Esophagus mucosa (tissue), 1 donor: ENCODE measurements around the gene CEBPZ. TPM values are rescaled to one million over a fixed set of nuclear protein-coding genes. Genes with fewer than 3 reads are reported as not detected.
"Not testable (repeated sequence)": the region's sequence is repeated elsewhere in the genome, so short reads cannot be mapped to it uniquely, and the experiment has no call there.

ENCODE experiments used
- ATAC-seq: fragments of 200-7000 bp; cut with Tn5 transposase; one replicate; pipeline ENCODE4 v1.9.1; 2020
- total RNA-seq: library from RNA; stranded (reverse); gene quantifications from one replicate; pipeline ENCODE4 v1.2.4, GENCODE V29; 2023
- donor health status: DM: yes; HTN: yes; CAD: no.

CEBPZ gene, protein sequence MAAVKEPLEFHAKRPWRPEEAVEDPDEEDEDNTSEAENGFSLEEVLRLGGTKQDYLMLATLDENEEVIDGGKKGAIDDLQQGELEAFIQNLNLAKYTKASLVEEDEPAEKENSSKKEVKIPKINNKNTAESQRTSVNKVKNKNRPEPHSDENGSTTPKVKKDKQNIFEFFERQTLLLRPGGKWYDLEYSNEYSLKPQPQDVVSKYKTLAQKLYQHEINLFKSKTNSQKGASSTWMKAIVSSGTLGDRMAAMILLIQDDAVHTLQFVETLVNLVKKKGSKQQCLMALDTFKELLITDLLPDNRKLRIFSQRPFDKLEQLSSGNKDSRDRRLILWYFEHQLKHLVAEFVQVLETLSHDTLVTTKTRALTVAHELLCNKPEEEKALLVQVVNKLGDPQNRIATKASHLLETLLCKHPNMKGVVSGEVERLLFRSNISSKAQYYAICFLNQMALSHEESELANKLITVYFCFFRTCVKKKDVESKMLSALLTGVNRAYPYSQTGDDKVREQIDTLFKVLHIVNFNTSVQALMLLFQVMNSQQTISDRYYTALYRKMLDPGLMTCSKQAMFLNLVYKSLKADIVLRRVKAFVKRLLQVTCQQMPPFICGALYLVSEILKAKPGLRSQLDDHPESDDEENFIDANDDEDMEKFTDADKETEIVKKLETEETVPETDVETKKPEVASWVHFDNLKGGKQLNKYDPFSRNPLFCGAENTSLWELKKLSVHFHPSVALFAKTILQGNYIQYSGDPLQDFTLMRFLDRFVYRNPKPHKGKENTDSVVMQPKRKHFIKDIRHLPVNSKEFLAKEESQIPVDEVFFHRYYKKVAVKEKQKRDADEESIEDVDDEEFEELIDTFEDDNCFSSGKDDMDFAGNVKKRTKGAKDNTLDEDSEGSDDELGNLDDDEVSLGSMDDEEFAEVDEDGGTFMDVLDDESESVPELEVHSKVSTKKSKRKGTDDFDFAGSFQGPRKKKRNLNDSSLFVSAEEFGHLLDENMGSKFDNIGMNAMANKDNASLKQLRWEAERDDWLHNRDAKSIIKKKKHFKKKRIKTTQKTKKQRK
- total RNA-seq = 30.8 TPM

DNA sequence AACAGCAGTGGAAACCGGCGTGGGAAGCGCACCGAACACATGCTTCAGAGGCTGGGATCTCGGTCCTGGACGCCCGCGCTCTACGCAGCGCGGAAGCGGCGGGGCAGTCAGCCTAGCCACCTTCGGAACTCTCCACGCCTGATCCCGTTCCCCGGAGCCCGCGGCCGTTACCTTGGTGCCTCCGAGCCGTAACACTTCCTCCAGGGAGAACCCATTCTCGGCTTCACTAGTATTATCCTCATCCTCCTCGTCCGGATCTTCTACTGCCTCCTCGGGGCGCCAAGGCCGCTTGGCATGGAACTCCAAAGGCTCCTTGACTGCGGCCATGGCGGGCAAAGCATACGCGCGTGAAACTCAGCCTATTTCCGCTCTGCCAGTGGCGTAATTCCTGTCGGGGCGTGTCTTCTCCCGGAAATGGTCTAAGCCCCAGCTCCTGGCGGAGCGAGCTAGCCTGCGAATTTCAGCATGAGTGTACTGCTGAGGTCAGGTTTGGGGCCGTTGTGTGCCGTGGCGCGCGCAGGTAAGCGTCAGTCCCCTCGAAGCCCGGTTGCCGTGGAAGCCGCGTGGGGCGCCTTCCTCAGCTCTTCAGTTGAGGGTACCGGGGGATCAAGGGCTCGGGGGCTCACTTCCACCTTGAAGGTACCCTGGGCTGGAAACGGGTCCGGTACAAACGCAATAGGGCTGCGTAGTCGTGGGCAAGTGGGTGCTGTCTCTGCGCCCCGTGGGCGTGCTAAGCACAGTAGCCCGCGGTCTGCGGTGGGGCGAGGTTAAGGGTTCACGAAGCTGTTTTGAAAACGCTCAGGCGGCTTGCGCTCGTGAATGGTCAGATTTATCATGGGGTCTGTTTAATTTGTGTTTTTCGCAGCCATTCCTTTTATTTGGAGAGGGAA lies at the start of gene CEBPZ, which contains the start of gene NDUFAF7:
TSS of gene CEBPZ (minus strand) at position 356 of the 890 bp plus-strand sequence. CDS start at position 327, 29 bp downstream.
TSS of gene NDUFAF7 (plus strand) at position 418 of the 890 bp plus-strand sequence. CDS start at position 466, 48 bp downstream.
- ATAC-seq = peak; percentile 97

GRCh38 chr2:37276291-37276690 lies 44.9 kb upstream of the CEBPZ start:
- no peak for ATAC-seq

DNA sequence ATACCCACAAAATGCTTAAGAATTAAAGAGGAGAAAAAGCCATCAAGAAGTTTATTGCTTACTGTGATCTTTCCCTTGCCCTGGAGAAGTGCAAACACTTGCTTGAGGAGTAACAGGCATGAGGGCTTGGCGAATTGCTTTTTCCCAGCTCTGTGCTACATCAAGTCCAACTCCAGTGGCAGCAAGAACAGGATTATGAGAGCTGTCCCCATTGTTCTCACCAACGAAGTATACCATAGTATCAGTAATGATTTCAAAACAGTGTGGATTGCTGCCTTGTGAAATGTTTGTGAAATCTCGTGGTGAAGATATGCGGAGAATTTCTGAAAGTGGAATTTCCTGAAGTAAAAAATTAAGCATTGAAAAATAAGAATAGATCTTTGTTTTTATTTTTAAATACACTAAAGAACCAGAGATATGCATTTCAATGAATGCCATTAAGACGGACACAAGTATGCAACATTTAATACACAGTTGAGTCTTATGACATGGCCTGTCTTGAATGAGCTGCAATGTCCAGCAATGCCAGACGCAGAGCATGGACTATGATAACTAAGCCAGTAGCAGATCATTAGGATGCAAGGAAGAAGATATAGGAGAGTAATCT lies 43.1 kb upstream of the CEBPZ start:
- ATAC-seq = no peak

DNA sequence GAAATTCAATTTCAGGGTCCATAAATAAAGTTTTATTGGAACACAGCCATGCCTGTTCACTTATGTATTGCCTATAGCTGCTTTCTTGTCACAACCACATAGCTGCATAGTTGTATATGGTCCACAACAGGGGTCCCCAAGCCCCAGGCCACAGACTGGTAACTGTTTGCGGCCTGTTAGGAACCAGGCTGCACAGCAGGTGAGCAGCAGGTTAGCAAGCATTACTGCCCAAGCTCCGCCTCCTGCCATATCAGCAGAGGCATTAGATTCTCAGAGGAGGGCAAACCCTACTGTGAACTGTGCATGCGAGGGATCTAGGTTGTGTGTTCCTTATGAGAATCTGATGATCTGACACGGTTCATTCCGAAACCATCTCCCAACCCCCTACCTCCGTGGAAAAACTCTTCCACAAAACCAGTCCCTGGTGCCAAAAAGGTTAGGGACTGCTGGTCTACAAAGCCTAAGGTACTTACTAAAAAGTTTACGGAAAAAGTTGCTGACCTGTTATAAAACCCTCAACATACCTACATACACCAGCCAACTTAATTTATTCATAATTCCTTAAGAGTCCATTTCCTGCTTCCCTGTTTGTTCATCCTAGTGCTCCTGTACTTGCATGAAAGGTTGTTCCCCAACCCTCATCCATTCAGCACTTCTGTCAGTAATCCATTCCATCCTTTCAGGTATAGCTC lies 40.1 kb upstream of the CEBPZ start:
- ATAC-seq = no peak

DNA sequence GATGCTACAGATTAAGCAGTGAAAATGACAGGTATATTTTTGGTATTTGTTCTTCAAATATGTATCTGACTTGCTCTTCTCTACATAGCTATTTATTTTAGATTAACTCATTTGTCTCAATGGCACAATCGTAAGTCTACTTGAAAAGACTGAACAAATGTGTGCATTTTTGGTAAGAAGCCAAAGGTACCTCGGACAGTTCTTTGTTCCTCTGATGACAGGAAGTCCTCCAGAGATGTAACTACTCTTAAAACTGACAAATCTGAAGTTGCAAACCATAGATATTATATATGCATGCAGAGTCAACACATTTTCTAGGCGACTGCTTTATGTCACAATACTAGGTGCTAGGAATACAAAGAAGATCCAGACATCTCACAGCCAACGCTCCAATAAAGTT lies 36.7 kb upstream of the CEBPZ start:
- ATAC-seq = no peak

DNA sequence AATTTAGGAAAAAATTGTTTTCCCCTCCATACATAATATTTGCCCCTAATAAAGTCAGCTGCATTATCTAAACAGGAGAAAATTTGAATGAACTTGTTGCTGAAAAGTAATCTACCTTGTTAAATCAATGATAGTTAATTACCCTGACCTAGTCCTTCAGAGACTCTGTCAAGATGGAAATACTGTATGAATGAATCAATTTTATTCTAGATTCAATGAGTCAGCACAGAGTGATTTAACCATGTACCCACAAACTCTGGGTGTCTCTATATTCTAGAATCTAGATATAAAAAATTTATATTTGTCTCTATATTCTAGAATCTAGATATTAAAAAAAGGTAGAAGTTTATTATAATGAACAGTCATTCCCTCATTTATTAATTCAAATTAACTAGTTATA lies 36.3 kb upstream of the CEBPZ start:
- ATAC-seq = no peak

- no peak for ATAC-seq
Observed at GRCh38 chr2:37263839-37264238, 32.4 kb upstream of the CEBPZ start.

GRCh38 chr2:37262522-37262921 lies 31.1 kb upstream of the CEBPZ start:
- no peak for ATAC-seq

DNA sequence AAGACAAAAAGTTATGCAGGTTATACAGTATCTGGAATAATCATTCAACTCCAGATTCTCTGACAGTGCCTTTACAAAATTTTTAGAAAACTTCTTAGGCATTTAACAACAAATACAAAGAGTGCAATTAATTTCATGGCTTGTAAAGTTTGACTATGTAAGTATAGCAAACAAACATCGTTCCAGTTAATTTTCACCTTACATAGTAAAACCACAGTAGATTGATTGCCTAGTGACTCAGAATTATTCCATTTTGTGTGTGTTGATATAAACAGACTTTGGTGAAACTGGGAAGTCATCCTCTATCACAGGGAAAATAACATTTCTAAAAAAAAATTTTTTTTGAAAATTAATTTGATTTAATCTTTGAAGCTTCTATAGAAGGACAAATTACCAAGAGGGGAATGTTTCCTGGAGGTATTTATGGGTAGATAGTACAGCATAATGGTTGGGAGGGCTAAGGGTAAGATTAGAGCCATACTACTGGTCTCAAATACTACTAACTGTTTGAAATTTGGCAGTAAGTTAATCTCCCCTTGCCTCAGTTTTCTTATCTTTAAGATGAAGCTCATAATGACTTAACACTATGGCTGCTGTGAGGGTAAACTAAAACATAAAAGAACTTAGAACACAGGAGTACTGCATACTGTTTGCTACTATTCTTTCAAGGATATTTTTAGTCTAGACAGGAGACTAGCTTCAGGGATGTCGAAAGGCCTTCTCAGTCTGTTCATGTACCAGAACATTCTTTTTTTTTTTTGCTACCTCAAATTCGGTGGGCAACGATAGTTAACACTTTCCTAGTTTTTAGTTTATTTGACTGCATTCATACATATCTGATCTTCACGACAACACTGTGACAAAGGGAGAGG lies 19.7 kb upstream of the CEBPZ start:
- no peak for ATAC-seq

GRCh38 chr2:37246205-37246604 lies 14.8 kb upstream of the CEBPZ start:
- no peak for ATAC-seq

- ATAC-seq = no peak
Observed at GRCh38 chr2:37244755-37245154, 13.4 kb upstream of the CEBPZ start.

- ATAC-seq = no peak
Observed at GRCh38 chr2:37244017-37244416, 12.6 kb upstream of the CEBPZ start.

DNA sequence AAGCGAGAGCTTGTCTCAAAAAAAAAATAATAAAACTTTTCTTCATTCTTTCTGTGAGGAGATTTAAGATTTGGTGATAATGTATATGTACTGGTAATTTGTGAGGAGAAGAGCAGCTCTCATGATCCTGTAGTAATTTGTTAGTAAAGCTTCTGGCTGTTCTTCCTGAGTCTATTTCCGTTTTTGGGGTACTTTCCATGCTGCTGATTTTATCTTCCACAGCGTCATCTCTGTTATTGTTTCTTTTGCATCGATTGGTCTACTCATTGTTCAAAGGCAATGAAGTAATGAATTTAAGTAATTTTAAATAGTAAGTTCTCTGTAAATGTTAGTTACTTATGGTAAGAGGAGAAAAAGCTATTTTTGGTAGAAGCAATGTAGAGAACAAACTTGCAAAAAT lies 12.0 kb upstream of the CEBPZ start:
- ATAC-seq = no peak

DNA sequence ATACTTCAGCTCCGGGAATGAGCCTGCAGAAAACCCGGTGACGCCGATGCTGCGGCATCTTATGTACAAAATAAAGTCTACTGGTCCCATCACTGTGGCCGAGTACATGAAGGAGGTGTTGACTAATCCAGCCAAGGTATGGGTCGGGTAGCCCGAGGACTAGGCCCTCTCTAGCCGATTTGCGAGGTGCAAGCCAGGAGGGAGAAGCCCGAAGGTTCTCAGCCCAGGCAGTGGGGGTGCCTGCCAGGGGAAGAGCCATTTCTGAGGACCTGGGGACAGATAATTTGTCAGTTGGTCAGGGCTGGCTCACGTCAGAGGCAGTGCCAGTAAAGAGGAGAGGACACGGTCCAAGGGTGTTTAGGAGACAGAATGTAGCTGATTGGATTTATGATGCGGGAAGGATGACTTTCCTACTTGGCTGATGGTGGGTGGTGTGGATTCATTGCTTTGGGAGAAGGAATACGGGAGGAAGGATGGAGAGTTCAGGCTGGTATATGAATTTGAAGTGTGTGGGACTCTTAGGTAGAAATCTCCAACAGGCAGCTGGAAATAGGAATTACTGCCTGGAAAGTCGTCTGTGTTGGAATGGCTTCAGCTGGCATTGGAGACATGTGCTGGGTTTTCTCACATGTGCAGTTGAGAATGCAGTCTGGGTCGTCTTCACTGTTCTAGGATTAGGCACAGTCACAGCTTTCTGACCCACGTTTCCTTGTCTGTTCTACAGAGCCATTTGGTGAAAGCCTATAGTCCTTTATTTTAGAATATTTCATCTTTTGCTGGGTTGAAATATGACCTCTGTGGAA lies 936 bp upstream of the CEBPZ start:
- peak; percentile 15 for ATAC-seq

DNA sequence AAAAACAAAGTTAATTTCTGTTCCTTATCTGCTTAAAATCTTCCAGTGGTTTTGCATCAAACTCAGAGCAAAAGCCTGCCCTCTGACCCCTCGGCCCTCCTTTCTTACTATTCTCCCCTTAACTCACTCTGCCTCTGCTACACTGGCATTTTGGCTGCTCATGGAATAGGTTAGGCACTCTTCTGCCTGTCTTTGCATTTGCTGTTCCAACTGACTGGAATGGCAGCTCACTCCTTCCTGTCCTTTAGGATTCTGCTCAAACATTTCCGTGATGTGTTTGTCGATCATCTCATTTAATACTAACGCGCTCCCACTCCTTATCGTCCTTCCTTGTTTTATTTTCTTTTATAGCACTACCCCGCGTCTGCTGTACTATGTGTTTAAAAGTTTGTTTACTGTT lies 815 bp downstream of the CEBPZ start:
- ATAC-seq = no peak

GRCh38 chr2:37228788-37229187 lies 2.6 kb downstream of the CEBPZ start:
- ATAC-seq = no peak

- ATAC-seq = no peak
Observed at GRCh38 chr2:37226863-37227262, 4.5 kb downstream of the CEBPZ start.

- not testable (repeated sequence) for ATAC-seq
Observed at GRCh38 chr2:37225129-37225528, 6.3 kb downstream of the CEBPZ start.

- peak; percentile 52 for ATAC-seq
Observed at GRCh38 chr2:37224063-37224462, 7.3 kb downstream of the CEBPZ start.
